OCI-M1 (cell line): Measurements from ENCODE around the gene DELE1.
"Not testable (repeated sequence)": the region's sequence is repeated elsewhere in the genome, so short reads cannot be mapped to it uniquely, and the experiment has no call there.

Source experiments
- DNase-seq: peaks from one replicate; lab custom pipeline; 2025; lab: John Stamatoyannopoulos, UW

Gene DELE1

DNA sequence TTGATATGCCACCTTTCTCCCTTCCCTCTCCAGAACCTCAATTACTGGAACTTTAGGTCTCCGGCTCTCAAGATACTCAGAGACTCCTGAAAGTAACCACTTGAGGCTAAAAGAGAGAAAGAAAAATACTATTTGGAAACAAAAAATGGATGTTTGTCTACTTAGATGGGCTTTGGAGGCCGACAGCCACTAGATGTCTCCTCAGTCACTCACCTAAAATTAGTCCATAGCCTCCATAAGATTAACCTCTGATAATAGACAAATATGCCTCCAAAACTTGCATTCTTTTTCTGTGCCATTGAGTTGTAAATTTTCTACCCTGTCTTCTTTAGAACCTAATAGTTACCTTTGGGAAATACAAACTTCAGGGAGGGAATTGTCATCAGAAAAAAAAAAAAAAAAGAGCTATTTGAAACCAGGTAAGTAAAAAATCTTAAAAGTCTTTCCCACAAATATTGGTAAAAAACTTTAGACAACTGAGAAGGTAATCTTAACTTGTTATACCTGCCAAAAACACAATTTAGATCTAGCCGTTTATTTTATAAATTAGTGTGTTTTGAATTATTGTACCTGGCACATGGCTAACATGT lies 34.3 kb upstream of the DELE1 start:
- peak; percentile 49 for DNase-seq

DNA sequence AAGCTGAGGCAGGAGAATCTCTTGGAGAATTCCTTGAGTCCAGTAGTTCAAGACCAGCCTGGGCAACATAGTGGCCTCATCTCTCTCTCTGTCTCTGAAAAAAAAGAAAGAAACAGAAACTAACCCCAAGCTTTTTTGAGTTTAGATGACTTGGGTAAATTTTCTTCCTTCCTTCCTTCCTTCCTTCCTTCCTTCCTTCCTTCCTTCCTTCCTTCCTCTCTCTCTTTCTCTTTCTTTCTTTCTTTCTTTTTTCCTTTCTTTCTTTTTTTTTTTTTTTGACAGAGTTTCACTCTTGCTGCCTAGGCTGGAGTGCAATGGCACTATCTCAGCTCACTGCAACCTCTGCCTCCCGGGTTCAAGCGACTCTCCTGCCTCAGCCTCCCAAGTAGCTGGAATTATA lies 33.2 kb upstream of the DELE1 start:
- DNase-seq, result not testable (repeated sequence)

DNA sequence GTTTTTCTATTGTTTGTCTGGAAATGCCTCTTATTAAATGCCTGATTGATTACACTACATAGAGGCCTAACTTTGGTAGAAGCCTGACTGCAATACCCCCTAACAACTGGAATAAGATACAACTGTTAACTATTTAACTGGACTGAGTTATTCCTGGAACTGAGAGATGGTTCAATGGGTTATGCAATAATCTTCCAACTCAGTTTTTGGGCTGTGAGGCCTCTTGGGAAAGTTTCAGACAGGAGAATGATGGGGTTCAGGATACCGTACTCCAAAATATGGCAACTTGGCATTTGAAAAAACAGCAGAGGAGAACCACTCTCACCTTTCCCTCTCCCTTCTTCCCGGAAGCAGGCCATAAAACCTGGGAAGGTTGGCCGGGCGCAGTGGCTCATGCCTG lies 26.2 kb upstream of the DELE1 start:
- DNase-seq, result no peak

DNA sequence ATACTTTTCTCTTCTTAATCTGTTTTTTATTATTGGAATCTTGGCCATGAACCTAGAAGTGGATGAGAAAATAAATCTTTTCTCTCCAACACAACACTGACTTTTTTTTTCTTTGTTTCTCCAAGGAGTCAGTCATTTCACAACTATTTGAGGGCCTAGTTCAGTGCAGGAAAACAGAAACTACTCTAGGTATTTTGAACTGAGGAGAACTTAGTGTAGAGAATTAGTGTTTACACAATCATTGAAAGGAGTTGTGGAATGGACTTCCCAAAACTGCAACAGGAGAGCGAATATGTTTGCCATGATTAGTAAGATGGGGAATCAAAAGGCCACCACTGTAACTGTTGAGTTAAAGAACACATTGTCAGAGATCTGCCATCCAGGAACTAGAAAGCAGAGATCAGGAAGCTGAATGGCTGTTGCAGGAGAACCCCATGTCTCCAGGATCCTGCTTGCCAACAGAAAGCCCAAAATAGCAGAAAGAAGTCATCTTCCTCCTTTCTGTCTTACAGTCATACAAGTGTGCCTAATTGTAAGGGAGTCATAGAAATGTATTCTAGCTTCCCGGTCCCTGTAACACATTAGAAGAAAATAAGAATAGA lies 25.1 kb upstream of the DELE1 start:
- no peak for DNase-seq

DNA sequence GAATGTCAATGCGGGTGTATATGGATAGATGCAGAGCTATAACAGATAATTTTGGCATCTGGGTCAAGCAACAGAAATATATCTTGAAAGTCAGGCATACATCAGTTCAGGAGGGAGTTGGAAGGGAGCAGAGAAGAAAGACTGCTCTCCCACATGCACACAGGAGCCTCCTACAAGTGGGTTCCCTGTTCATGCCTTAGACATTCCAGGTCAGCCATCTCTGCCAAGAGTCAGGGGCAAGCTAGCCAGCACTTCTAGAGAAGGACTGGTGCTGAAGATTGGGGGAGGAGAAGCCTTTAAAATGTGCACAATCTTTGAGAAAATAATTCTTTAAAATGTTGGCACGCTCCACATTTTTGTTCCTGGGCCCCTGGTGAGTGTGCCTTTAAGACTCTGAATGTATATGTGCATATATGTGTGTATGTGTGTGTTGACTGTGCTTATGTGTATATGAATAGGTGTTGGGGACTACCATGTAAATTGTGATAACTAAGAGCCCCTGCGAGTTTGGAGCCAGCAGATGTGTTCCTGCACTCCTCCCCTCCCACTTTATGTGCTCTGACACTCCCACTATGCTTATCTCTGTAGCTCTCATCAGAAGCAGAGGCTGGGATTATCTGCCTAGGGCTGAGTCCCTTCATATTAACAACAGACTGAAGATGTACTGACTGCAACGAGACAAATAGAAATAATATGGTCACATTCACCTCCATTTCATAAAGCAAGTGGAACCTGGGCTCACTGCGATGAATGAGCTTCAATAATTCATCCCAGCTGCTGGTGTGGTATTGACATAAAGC lies 21.5 kb upstream of the DELE1 start:
- peak; percentile 48 for DNase-seq

DNA sequence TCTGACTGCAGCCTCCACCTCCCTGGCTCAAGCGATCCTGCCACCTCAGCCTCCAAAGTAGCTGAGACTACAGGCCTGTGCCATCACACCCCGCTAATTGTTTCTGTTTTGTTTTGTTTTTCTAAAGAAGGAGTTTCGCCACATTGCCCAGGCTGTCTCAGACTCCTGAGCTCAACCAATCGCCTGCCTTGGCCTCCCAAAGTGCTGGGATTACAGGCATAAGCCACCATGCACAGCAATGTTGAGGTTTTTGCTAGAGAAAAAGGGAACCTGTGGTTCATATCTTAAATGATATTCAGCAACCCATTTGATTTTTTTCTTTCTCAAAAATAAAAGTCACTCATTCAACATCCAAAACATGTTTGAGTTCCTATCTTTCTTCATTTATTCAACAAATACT lies 20.4 kb upstream of the DELE1 start:
- peak; percentile 57 for DNase-seq

DNA sequence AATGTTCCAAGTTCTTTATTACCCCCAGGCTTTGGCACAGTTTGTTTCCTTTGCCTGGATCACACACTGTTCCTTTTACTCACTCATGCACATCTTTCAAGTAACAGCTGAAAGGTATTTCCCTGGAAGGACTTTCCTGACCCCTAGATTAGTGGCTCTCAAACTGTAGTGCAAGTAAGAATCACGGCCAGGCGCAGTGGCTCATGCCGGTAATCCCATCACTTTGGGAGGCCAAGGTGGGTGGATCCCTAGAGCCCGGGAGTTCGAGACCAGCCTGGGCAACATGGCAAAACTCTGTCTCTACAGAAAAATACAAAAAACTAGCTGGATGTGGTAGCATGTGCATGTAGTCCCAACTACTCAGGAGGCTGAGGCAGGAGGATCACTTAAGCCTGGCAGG lies 19.1 kb upstream of the DELE1 start:
- no peak for DNase-seq

DNA sequence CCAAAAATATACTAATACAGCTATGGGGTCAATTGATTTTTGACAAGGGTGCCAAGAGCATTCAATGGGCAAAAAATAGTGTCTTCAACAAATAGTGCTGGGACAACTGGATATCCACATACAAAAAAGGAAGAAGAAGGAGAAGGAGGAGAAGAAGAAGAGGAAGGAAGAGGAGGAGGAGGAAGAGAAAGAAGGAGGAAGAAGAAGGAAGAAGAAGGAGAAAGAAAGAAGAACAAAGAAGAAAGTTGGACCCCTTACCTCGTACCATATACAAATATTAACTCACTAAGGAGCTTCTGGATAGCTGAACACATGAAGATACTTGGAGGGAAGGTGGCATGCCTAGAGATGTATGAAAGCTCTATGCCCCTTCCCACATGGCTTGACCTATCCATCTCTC lies 17.2 kb upstream of the DELE1 start:
- DNase-seq, result no peak

DNA sequence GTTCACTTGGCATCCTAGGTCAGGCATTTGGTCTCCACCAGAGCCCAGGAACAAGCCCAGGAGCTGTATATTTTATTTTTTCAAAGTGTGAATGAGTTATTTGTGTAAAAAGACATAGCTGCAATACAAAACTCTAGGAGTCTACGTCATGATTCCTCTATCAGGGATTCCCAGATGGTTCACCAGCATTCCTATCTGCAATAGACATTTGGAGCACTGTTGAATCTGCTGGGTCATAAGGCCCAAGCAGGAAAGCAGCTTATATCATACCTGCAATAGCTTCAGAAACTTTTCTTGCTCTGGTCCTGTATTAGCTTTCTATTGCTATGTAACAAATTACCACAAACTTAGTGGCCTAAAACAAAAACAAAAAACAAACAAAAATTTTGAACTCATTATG lies 16.7 kb upstream of the DELE1 start:
- no peak for DNase-seq

DNA sequence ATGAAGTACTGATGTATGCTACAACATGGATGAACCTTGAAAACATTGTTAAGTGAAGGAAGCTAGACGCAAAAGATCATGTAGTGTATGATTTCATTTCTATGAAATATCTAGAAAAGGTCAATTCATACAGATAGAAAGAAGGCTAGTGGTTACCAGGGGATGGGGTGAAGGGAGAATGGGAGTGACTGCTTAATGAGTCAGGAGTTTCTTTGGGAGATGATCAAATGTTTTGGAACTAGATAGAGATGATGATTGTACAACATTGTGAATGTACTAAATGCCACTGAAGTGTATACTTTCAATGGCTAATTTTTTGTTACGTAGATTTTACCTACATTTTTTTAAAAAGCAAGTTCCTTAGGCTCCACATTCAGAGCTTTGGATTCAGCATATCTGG lies 14.9 kb upstream of the DELE1 start:
- DNase-seq, result no peak

DNA sequence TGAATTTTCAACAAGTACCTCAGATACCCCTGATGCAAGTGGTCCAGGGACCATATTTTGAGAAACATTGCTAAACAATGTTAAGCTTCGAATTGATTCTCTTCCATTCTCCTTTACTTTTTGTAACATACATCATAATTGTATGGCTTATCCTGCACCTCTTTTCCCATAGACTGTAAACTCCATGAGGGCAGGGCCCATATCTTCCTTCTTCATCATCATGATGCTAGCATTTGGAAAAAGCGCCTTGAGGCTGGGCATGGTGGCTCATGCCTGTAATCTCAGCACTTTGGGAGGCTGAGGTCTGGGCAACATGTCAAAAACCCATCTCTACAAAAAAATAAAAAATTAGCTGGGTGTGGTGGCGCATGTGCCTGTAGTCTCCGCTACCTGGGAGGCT lies 14.5 kb upstream of the DELE1 start:
- DNase-seq, result no peak

DNA sequence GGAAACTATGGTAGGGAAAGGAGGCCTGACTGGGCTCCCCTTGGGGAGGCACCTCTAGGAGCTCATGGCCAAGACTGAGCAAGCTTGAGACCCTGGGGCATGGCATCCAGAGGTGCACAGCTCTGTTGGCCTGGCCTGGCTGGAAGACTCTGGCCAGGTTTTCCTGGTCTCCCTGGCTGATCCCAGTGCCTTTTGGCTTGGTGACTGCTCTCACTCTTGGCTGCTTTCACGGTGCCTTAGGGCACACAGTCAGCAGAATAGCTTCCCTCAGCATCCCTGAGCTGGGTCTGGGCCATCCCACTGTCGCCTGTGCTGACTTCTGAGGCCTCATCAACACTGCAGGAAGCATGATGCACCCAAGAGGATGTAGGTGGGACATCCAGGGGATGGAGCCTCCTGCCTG lies 13.4 kb upstream of the DELE1 start:
- no peak for DNase-seq

DNA sequence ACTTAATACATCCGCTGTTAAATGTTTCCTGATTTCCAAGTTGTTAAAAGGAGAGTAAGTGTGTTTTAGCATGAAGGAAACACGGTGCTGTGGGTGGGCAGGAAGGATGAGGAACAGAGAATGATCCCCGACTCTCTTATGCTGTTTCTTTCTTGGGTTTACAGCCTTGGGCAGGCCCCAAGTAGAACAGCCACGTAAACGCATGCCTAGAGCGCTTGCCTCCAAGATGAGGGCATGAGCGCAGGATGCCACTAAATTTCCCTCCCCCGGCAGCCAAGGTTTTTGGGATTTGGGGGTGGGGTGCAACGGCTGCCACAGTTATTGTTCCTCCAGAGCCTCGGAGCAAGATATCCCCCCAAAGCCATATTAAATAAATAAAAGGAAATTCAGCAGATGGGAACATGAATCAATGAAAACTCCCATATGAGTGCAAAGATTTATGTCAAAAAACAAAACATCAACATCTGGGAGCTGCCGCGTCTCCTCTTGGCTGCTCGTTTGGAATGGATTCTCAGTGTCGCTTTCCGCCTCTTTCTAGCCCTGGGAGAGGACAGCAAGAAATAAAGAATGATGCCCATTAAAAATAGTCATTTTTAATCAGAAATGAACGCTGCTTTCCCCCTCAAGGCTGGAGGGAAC lies 10.0 kb upstream of the DELE1 start:
- DNase-seq, result no peak

DNA sequence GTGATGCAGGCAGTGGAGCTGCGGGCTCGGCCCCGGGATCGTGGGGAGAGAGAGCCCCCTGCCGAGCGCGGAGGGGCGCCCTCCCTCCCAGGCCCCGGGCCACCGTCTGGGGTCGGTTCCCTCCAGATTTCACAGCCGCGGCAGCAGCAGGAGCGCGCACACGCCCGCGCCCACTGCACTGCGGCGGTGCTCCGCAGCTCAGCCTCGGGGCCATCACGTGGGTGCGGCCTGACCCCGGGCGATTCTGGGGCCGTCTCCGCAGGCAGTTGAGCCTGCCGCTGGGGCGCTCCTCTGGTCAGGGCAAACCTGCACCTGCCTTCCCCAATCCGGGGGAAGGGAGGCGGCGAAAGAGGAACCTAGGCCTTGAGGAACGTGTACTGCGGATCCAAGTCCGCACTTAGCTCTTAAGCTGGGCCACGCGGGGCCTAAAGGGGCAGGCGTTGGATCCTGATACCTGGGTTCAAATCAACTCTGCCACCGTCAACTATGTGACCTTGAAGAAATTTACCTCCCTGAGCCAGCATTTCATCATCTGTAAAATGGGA lies 9.4 kb upstream of the DELE1 start:
- peak; percentile 27 for DNase-seq

DNA sequence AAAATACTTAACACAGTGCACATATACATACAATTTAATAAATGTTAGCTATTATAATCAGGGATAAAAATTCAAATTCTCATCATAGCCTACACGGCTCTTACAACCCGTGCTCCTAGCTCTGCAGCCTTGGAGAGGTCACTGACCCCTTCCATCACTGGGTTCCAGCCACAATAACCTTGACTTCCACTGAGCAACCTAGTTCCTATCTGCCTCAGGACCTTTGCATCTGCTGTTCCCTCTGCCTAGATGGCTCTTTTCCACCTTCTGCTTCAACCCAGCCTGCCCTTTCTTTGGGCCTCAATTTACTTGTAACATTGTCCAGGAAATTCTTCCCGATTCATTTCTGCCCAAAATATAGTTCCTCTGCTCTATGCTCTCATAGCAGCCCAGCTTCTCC lies 8.9 kb upstream of the DELE1 start:
- DNase-seq, result no peak

DNA sequence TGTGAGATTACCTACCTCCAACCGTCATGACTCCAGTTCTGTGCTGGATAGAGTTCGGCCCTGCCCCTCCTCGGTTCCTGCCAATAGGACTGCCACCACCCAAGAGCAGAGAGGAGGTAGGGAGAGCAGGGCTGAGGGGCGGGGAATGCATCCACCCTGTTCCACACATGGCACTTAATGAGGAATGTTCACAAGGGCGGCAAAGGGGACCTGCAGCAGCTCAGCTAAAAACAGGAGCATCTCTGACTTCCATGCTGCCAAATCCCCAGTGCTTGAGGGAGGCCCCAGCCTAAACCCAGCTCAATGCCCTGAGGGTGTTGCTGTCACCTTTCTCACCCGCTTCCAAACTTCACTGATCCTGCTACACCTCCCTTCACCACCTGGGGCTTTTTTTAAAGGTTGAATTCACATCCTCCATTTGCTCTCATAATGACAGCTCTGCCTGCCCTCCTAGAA lies 7.8 kb upstream of the DELE1 start:
- no peak for DNase-seq

DNA sequence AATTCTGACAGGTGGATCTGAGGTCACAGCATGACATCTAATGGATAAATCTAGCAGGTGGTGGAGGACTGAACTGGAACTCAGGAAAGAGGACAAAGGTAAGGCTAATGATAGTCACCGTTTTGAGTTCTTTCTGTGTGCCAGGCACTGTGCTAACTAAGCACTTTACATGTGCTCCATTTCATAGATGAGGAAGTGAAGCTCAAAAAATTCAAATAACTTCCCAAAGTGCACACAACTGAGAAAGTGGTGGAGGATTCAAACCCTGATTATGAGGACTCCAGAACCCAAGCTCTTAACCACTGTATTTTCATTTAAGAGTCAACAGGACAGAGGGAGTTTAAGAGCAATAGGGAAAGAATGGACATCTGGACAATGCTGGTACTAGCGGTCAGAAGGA lies 7.1 kb upstream of the DELE1 start:
- DNase-seq, result no peak

DNA sequence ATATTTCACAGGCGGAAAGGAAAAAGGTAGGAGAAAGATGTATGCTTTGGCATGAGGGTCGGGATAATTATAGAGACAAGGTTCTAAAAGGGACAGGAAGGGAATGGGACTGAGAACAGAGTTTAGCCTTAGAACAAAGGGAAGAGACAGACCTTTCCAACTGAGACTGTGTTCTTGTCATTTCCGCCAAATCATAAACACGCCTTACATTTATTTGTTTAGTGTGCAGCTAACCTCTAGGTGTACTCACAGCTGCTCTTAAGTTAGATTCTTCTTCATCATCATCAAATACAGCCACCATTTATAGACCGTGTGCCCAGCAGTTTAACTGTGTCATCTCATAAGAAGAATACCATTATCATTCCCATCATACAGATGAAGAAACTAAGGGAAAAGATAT lies 5.9 kb upstream of the DELE1 start:
- no peak for DNase-seq

DNA sequence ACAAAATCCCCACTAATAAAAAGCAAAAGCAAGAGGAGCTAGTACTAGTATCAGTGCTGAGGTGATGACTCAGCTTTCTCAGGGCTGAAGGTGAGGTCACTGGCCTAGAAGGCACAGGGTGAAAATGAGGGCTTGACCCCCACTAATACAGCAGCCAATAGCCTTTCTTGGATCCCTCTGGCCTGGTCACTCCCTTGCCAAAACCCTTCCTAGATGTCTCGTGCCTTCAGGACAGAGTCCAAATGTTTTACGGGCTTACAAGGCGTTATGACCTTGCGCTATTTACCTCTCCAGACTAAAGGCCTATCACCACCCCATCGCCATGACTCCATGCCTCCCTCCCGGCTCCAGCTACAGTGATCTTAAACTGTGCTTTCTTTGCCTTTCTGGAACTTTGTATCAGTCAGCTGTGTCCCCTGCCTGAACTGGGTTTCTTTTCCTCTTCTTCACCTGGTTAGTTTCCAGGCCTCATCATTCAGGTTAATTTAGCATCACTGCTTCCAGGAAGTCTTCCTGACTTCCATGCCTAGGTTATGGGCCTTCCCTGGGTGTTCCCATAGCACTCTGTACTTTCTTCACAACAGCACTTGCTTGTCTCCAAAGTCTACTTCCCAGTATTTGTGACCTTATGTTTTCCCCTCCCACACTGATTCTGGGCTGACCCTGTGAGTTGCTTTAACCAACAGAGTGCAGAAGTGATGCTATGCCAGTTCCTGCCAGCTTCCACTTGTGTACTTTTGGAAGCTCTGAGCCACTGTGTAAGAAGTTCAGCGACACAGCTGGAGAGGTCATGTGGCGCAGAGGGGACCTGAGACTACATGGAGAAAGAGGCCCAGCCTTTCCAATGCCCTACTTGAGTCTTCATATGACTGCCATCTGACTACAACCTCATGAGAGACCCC lies 4.2 kb upstream of the DELE1 start:
- no peak for DNase-seq

DNA sequence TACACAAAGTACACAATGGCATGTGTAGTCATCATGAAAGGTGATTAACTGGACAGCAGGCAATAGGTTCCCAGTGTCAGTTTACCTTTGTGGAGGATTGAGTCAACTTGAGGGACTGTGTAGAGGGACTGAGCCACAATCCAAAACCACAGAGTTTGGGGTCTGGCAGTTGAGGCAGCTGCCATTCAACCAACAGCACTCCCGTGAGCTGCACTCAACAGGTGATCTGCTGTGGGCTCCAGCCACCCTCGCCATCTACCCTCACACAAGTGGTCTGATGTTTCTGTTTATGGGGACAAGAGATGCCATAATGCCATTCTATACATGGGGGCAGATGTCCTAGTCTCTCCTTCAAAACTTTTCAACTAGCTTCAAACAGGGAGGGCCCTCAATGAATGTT lies 2.9 kb upstream of the DELE1 start:
- DNase-seq, result no peak

DNA sequence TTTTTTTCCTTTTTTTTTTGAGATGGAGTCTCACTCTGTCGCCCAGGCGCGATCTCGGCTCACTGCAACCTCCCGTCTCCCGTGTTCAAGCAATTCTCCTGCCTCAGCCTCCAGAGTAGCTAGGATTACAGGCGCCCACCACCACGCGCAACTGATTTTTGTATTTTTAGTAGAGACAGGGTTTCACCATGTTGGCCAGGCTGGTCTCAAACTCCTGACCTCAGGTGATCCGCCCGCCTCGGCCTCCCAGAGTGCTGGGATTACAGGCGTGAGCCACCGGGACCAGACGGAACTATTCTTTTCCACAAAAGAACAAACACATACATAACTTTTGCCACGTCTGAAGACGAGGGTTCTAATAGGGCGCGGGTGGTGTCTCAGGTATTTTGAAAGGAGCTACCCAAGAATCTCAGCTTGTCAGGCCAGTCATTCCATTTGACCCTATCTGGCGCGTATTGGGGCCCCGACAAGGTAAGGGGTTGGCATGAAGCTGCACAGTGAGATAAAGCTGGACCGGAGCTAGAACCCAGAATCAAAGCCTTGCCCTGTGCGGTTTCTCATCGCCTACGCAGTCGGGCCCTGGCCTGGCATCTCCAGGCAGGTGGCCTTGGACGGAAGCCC lies 734 bp upstream of the DELE1 start:
- not testable (repeated sequence) for DNase-seq
